NCI-H526 (cell line): Measurements from ENCODE around the gene EFCAB12.
A peak's percentile ranks its signal among the peaks of the same experiment; 100 is the strongest.
"Not testable (repeated sequence)": the region's sequence is repeated elsewhere in the genome, so short reads cannot be mapped to it uniquely, and the experiment has no call there.

Source experiments
- DNase-seq, 2 experiments: peaks; one replicate each; lab custom pipeline; 2025; lab: John Stamatoyannopoulos, UW

EFCAB12 gene

DNA sequence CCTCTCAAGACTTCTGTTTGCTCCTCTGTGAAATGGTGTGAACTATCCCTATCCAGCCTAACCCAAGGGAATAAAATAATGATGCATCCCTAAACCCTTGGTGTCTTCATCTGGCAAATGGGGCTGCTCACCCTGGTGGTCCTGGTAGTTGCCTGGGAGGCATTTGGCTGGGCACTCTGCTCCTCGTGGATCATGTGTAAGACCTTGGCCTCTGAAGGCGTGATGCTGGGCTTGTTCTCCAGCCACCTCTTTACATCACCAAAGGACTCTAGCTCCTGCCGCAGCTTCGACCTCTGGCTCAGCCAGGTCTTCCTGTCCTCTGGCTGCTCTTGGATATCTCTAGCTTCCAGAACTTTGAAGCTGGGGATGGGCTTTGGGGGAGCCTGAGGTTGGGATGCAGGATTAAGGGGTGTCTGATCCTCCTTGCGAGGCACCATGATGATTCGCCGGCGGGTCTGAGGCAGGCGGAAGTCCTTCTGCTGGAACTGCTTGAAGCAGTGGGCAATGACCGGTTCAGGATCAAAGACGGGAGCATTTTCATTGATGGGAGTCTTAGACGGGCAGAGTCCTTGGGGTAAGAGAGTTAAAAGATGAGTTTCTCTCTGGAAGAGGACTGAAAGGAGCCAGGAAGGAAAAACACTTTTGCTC lies 7.1 kb downstream of the EFCAB12 start:
- no peak for DNase-seq

DNA sequence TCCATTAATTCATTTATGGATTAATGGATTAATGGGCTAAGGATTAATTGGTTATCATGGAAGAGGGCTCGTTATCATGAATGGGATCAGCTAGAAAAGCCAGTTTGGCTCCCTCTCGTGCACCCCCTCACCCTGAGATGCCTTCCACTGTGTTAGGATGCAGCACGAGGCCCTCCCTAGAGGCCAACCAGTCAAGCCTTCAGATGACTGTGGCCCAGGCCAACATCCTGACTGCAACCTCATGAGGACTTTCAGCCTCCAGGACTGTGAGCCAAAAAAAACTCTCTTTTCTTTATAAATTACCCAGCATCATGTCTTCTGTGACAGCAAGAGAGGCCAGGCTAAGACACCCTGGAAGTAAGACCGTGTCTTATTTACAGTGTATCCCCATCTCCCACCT lies 9.0 kb downstream of the EFCAB12 start:
- DNase-seq, result no peak

DNA sequence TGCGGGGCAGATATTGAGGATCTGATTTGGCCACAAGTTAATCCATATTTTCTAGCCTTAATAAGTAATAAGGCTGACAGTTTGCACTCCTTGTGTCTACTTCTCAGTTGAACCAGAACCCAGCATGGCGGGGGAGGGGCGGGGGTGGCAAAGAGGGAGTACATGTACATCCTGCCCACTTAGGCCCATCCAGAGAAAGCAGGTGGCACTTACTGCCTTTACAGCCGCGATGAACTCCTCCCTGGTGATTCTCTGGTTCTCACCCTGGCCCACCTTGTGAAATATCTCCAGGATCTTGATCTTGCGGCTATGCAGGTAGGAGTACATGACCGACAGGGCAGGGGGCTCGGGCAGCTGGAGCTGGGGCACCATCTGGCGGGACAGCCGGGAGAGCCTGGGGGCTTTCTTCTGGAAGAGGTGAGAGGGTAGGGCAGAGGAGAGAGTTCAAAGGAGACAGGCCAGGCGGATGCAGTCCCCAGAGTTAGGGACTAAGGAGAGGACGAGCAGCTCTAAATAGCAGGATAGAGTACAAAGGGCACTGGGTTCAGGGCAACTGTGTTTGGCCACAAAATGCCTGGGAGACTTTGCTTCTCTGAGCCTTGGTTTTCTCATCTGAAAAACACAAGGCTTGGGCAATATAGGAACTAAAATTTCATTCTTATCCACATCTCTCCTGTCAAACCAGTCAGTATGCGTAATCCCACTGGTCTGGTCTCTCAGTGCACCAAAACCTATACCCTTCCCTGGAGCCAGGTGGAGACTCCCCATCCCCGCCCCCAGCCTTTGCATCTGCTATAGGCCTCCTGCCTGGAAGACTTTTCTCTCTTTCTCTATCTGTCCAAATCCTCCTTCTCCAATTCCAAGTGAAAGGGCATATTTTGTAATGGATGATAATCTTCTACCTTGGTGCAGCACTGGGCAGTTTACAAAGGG lies 10.1 kb downstream of the EFCAB12 start:
- peak in 1 of 2 experiments; percentile 41 for DNase-seq

DNA sequence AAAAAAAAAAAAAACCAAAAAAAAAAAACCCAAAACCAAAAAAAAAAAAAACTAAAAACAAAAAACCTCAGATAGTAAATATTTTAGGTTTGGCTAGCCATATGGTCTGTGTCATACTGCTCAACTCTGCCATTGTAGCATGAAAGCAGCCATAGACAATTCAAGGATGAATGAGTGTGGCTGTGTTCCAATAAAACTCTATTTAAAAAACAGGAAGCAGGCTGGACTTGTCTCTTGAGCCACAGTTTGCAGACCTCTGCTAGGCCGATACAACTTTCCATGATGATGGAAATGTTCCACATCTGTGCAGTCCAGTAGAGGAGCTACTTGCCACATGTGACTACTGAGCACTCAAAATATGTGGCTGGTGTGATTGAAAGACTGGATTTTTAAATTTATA lies 11.1 kb downstream of the EFCAB12 start:
- no peak for DNase-seq

DNA sequence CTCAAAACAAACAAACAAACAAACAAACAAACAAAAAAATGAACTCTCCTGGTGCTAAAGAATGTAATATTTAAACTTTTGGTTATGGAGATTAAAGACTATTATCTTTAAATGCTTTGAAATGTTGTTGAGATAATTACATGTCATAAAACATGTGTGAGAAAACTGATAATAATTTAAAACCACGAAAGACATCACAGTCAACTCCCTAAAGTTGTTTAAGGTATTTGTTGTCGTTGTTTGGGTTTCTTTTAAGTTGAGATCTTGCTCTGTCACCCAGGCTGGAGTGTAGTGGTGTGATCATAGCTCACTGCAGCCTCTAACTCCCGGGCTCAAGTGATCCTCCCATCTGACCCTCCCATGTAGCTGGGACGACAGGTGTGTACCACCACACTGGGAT lies 12.0 kb downstream of the EFCAB12 start:
- DNase-seq, result no peak

DNA sequence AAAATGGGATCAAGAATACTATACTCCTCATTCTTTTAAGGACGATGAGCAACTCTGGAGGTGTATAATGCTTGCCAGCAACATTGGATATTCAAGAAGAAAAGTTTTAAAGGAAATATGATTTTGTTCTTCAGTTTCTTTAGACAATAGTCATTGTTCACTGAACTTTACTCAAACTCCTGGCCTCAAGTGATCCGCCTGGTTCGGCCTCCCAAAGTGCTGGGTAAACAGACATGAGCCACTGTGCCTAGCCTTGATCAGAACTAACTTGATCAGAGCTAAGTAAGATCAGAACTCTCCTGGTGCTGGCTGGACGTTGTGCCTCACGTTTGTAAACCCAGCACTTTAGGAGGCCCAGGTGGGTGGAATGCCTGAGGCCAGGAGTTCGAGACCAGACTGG lies 12.6 kb downstream of the EFCAB12 start:
- no peak for DNase-seq

DNA sequence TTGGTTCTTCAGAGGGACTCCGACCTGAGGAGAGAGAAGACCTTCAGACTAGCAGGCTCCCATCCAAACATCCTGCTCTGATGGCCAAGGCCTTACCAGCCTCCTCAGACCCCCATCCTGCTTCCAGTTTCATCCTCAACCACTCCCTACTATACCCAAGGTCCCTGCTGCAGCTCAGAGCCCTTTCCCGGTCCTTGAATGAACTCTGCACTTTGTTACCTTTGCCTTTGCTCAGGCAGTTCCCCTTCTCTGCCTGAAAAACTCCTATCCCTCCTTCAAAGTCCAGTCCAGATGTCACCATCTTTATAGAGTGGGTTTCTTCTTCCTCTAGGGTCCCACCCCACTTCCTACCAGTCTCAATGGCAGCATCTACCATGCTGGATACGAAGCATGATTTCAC lies 13.1 kb downstream of the EFCAB12 start:
- no peak for DNase-seq

DNA sequence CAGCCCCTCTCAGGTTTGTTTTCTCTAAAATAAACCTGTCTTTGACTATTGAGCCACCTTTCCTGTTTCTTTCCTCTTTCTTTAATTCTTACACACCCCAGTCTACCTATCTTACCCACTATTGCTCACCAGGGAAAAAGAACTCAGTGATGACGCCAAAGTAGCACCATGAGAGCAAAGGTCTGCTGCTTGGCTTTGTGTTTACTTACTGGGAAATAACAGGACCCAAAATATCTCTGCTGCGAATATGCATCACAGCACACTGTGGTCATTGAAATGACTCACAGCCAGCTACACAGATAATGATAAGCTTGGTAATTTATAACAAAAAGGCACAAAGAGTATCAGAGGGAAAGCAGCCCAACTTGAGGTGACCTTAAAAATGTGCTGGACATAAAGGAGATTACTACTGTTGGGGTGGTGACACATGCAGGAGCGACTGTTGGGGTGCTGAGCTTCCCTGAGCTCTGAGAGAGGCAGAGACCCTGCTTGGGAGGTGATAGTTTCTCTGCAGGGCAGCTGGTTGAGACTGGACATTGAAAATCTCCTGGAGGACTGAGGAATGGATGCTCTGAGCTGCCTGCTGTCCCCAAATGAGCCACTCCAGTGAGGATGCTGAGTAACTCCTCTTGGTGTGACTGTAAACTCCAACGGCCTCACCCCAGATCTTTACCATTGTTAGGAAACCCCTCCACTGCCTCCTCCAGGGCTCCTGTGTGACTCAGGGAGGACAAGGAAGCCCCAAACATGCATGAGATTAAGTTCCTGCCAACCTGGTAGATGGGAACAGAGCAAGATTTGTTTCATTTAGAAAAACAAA lies 14.5 kb downstream of the EFCAB12 start:
- no peak for DNase-seq

DNA sequence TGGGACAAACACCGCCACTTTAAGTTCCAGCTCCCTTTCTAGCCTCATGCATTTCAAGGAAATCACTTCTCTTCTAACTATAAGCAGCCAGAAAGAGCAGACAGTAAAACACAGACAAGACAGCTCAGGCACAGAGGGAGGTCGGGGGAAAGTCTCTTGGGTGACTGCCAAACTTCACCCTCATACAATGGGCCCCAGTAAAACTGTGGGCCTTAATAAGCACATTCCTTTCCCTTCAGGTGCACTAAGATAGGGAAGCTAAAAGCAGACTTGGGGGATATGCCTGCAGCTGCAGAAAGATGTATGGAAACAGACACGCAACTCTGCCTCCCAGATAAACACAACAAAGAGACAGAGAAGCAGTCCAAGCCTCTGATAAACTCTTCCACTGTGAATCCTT lies 15.2 kb downstream of the EFCAB12 start:
- not testable (repeated sequence) for DNase-seq

DNA sequence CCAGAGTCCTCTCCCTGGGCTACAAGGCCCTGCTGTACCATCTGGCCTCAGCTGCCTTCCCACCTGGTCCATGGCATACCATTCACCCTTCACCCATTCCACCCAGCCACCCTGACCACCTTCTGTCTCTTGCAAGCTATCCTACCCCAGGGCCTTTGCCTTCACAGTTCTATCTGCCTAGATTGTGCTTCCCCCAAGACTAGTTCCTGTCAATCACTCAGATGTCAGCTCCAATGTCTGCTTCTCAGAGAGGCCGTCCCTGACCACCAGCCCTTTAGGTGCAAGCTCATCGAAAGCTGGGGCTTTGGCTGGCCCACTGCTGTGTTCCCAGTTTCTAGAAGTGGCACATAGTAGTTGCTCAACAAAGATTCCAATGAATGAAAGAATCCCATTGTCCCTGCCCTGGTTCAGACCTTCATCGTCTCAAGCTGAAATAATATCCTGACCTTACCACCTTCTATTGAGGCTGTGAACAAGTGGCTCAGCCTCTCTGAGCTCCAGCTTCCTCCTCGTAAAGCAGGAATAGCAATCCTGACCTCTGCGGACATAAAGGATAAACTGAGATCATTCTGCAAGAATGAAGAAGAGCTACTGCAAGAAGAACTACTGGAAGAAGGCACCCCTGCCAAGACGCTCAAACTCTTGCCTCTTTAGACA lies 15.8 kb downstream of the EFCAB12 start:
- no peak for DNase-seq

DNA sequence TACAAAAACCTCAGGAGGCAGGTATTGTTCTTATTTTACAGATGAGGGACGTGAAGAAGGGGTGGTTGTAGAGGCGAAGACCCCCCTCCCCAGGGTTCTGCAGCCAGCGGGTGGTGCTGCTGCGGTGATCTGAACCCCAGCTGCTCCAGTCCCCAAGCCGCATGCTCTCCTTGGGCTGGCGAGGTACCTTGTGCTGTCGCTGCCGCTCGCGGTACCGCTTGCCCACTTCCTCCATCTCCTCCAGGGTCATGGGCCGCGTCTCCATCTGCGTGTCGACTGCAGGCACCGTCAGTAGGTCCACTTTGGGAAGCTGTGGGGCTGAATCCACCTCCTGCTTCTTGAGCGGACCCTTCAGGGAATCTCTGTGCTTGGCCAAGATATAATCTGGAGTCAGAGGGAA lies 17.5 kb downstream of the EFCAB12 start:
- DNase-seq, result no peak

DNA sequence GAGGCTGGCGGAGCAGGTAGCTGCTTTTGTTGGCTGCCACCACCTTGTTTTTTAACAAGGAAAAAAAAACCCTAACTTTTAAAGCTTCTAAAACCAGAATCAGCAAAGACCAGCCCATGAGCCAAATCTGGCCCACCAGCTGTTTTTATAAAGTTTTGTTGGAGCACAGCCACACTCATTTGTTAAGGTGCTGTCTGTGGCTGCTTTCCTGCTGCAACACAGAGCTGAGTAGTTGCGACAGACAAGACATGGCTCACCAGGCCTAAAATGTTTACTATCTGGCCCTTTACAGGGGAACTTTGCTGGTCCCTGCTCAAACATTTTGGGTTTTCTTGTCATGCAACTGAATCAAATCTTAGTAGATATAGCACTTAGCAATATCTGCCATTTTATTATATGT lies 18.9 kb downstream of the EFCAB12 start:
- no peak for DNase-seq

DNA sequence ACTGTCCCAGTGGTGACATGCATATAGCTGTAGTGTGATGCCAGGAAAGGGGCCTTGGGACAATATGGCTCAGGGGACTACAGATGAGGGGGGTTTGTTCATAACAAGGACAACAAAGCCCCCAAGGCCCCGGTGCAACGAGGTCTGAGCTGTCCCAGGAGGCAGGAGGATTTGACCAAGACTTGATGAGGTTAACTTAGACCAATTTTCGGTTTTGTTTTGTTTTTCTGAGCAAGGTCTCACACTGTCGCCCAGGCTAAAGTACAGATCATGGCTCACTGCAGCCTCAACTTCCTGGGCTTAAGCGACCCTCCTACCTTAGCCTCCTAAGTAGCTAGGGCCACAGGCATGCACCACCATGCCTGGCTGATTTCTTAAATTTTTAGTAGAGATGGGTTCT lies 23.8 kb downstream of the EFCAB12 start:
- no peak for DNase-seq

DNA sequence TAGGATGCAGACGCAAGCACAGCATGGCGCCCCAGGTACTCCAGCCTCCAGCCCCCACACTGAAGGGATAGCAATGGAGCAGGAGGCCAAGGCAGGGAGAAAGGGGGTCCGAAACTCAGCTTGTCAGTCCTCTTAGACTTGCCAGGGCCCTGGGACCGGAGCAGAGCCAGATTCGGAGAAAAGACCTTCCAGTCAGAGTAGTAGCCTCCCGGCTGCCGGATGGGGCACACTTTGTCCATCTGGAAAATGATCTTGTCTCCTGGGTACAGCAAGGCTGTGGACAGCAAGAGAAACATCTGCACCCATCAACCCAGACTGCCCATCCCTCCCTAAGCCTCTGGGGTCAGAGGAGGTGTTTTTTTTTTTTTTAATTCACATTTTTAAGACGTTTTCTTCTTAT lies 24.3 kb downstream of the EFCAB12 start:
- DNase-seq, result no peak

DNA sequence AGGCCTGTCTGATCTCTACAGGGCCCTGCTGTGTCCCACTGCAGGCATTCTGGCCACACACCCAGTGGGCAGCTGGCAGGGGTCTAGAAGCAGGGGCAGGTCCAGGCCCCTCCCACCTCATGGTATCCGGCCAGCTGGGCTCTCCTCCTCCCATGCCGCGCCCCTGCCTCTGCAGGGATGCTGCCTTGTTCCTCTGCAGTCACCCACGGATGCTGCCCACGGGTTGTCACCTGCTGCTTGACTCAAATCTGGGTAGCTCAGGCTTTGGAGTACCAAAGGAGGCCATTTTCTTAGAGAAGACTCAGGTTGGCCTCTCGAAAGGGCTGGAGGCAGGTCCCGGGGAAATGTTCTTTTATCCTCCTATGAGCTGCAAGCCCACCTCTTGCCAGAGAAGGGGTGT lies 25.0 kb downstream of the EFCAB12 start:
- no peak for DNase-seq

DNA sequence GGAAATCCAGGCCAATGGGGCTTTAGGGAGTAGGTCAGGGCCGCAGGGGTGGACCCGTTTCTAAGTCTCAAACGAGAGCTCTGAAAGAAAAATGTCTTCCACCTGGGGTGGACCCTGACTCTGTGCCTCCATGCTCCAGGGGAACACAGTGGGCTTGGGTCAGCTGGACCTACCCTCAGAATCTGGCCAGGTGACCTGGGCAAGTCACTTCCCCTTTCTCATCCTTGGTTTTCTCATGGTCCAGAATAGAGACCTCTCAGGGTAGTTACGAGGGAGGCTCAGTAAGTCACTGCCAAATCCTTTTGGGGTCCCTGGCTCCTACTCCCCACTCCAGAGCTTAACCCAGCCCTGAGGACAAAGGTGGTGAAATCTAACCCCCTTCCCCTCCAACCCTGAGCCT lies 25.8 kb downstream of the EFCAB12 start:
- no peak for DNase-seq

DNA sequence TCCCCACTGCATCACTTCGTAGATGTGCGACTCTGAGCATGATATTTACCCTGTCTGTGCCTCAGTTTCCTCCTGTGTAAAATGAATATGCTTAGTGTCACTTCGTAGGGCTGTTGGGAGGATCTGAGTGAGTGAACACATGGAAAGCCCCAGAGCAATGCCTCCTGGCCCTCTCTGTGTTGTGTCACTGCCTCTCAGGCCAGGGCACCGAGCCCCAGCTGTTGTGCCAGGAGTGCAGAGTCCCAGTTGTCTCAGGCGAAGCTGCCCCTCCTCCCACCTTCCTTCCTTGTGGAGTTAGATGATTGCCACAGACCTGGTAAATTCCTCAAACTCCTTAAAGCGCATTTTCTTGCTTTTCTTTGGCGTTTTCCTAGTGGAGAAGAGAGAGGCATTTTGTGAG lies 26.2 kb downstream of the EFCAB12 start:
- no peak for DNase-seq

DNA sequence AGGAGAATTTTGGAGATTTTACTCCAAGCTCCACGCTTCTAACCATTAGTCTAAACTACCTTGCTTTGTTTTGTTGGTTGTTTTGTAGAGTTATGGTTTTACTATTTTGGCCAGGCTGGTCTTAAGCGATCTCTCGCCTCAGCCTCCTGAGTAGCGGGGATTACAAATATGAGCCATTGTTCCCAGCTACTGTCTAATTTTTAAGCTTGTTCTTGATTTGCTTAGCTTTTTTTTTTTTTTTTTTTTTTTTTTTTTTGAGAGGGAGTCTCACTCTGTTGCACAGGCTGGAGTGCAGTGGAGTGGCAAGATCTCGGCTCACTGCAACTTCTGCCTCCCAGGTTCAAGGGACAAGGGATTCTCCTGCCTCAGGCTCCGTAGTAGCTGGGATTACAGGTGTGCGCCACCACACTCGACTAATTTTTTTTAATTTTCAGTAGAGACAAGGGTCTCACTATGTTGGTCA lies 28.5 kb downstream of the EFCAB12 start:
- DNase-seq, result no peak

DNA sequence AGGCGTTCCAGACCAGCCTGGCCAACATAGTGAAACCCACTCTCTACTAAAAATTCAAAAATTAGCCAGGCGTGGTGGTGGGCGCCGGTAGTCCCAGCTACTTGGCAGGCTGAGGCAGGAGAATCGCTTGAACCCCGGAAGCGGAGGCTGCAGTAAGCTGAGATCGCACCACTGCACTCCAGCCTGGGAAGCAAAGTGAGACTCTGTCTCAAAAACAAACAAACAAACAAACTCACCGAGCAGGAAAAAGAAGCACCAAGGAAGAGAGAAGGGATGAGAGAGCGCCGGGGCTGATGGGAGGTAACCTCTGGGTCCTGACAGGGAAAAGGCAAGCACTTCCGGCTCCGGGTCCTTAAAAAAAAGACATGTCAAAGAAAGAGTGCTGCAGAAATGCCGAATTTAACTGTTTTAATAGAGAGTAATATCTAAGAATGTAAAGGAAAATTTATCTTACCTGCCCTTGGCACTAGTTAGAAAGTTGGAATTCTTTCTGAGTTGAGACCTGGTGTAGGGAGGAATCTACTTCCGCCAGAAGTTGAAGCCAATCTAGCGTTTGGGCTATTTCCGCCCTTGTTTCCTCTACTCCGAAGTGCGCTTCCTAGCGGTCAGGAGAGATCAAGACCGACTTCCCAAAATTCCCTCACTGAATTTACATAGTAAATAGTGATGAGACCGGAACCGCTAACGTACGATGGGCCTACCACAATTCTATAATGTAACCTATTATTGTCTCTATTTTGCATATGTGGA lies 29.1 kb downstream of the EFCAB12 start:
- DNase-seq, result peak; percentile 97 to 98

DNA sequence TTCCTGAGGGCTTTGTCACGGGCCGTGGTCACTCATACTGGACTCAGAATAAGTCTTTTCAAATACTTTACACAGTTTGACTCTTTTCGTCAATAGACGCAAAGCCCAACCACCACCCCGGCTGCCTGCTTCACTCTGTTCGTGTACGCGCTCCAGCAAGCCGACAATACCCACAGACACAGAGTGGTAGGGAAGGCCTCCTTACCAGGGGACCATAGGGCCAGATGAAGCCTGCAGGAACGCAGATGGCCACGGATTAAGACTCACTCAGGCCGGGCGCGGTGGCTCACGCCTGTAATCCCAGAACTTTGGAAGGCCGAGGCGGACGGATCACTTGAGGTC lies 29.7 kb downstream of the EFCAB12 start:
- DNase-seq, result peak in 1 of 2 experiments; percentile 23
